NCI-H1105 (cell line): ENCODE data around the gene PTGS1.
"Not testable (repeated sequence)": the region's sequence is repeated elsewhere in the genome, so short reads cannot be mapped to it uniquely, and the experiment has no call there.

Source experiments
- DNase-seq: peaks from one replicate; lab custom pipeline; 2025; lab: John Stamatoyannopoulos, UW

The PTGS1 gene

GRCh38 chr9:122398371-122398924, 27.6 kb downstream of the PTGS1 start:
- no peak for DNase-seq

DNA sequence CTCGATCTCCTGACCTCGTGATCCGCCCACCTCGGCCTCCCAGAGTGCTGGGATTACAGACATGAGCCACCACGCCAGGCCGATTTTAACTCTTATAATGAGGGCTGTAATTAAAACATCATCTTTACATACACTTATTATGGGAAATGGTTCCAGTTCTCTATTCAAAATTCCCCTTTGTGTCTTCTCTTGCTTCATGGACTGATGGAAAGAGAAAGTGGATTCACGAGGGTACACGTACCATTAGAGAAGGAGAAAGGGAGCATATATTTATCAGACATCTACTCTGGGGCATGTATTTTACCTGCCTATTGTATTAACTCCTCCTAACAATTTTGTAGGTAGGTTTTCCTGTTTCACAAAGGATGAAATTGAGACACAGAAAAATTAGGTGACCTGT, 31.1 kb downstream of the PTGS1 start:
- no peak for DNase-seq

DNA sequence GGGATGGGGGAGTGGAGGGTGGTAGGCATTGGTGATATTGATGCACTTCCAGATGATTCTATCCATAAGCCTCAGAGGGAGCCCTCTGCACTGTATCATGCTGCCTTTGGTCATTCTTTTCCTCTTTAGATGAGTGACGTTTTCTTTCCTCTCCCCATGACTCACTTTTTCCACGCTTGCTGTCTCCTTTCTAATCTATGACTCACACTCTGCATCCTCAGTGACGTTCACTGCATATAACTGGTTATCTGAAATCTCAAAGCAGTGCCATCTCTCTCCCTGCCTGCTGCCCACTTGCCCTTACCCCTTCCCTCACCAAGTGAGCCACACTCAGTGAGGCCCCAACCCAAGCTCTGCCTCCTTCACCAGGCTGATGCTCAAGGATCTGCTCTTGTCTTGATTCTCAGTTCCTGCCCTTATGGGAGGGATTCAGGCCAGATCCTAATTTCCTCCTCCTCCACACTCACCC, 31.6 kb downstream of the PTGS1 start:
- DNase-seq, result no peak

DNA sequence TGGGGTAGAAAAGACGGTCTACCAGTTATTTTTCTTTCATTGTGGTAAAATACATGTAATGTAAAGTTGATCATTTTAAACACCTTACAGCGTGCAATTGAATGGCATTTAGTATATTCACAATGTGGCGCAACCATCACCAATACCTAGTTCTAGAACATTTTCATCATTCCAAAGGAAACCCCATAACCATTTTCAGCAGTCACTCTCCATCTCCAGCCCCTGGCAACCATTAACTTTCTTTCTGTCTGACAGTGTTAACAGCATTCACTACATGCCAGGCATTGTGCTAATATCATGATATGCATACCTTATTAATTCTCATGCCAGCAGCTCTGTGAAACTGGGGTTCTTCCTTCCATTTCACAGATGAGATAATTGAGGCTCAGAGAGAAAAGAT, 32.0 kb downstream of the PTGS1 start:
- DNase-seq, result no peak

DNA sequence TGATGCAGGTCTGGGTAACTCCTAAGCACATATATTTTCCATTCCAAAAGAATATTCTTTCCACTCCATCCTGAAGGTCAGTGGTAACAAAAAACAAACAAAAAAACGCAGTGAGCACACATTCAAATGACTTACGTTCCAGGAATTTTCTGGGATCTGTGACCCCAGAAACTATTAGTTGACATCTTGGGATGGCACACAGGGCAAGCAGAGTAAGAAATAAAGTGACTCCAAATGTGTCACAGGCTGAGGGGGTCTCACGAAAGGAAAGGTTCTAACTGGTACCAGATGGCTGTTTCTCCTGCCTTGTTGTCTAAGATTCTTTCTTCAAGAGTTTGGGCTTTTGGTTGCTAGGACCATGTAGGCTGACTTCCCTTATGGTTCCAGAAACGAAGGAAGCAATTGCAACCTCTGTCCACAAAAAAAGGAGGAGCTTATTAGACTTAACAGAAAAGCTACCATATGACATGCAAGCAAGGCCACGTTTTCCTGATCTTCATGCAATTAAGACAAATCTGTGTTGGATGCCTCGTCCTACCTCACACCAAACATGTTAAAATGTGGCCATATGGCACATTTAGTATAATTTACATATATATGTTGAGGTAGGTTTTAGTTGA, 32.7 kb downstream of the PTGS1 start:
- no peak for DNase-seq

DNA sequence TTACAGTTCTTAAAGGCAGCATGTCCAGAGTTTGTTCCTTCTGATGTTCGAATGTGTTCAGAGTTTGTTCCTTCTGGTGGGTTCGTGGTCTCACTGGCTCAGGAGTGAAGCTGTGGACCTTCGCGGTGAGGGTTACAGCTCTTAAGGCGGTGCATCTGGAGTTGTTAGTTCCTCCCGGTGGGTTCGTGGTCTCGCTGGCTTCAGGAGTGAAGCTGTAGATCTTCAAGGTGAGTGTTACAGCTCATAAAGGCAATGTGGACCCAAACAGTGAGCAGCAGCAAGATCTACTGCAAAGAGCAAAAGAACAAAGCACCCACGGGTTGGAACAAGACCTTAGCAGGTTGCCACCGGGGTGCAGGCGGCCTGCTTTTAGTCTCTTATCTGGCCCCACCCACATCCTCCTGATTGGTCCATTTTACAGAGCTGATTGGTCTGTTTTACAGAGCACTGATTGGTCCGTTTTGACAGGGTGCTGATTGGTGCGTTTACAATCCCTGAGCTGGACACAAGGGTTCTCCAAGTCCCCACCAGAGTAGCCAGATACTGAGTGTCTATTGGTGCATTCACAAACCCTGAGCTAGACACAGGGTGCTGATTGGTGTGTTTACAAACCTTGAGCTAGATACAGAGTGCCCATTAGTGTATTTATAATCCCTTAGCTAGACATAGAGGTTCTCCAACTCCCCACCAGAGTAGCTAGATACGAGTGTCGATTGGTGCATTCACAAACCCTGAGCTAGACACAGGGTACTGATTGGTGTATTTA, 34.7 kb downstream of the PTGS1 start:
- not testable (repeated sequence) for DNase-seq

DNA sequence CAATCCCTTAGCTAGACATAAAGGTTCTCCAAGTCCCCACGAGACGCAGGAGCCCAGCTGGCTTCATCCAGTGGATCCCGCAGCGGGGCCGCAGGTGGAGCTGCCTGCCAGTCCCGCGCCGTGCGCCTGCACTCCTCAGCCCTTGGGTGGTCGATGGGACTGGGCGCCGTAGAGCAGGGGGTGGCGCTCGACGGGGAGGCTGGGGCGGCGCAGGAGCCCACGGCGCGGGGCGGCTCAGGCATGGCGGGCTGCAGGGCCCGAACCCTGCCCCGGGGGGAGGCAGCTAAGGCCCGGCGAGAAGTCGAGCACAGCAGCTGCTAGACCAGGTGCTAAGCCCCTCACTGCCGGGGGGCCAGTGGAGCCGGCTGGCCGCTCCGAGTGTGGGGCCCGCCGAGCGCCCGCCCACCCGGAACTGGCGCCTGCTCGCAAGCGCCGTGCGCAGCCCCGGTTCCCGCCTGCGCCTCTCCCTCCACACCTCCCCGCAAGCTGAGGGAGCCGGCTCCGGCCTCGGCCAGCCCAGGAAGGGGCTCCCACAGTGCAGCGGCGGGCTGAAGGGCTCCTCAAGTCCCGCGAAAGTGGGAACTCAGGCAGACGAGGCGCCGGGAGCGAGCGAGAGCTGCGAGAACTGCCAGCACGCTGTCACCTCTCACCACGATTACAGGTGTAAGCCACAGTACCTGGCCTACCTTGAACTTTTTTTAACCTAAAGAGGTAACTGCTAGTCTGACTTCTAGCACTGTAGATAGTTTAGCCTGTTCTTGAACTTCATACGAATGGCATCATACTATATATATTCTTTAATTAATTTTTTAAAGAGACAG, 35.5 kb downstream of the PTGS1 start:
- no peak for DNase-seq

DNA sequence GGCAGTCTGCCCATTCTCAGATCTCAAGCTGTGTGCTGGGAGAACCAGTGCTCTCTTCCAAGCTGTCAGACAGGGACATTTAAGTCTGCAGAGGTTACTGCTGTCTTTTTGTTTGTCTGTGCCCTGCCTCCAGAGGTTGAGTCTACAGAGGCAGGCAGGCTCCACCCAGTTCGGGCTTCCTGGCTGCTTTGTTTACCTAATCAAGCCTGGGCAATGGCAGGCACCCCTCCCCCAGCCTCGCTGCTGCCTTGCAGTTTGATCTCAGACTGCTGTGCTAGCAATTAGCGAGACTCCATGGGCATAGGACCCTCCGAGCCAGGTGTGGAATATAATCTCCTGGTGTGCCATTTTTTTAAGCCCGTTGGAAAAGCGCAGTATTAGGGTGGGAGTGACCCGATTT, 43.3 kb downstream of the PTGS1 start:
- DNase-seq, result not testable (repeated sequence)

DNA sequence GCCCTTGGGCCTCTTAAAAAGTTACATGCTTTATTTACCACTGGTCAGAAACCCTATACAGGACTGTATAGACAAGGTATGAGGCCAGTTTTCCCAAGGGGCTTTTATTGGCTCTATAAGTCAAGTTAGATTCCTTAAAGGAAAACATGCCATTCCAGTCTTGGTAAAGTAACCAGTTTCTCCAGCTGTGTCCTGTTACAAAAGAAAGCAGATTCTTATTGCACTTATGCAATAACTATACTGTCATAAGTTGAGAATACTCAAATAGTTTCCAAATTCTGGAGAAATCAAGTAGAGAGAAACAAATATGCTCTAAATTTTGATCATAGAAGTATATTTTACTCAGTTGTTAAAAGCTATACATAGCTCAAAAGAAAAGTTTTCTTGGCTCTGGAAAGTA, 47.2 kb downstream of the PTGS1 start:
- no peak for DNase-seq

GRCh38 chr9:122420315-122420714, 49.5 kb downstream of the PTGS1 start:
- DNase-seq, result no peak

DNA sequence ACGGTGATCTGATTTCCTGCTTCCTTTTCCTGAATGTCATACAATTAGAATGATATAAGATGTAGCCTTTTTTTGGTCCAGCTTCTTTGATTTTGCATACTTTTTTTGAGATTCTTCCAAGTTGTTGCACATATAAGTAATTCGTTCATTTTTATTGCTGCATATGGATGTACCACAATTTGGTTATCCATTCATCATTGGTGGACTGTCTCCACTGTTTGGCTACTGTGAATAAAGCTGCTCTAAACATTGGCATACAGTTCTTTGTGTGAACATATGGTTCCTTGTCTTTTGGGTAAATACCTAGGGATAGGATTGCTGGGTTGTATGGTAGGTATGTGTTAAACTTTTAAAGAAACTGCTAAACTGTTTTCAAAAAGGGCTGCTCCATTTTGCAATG, 54.3 kb downstream of the PTGS1 start:
- DNase-seq, result no peak

GRCh38 chr9:122426723-122427122, 55.9 kb downstream of the PTGS1 start:
- no peak for DNase-seq

DNA sequence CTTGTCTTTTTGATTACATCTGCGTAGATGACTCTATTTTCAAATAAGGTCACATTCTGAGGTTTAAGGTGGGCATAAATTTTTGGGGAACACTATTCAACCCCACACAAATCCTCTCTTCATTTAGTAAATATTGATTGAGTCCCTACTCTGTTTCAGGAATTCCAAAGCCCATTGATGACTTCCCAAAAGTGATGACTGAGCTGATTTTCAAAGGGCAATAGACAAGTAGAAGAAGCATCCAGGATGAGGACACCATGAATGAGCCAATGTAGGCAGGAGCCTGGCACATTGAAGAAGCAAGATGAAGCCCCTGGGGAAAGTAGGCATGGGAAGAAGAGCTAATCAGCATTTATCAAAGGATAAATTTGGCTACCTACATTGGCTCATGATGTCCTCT, 71.7 kb downstream of the PTGS1 start:
- no peak for DNase-seq

DNA sequence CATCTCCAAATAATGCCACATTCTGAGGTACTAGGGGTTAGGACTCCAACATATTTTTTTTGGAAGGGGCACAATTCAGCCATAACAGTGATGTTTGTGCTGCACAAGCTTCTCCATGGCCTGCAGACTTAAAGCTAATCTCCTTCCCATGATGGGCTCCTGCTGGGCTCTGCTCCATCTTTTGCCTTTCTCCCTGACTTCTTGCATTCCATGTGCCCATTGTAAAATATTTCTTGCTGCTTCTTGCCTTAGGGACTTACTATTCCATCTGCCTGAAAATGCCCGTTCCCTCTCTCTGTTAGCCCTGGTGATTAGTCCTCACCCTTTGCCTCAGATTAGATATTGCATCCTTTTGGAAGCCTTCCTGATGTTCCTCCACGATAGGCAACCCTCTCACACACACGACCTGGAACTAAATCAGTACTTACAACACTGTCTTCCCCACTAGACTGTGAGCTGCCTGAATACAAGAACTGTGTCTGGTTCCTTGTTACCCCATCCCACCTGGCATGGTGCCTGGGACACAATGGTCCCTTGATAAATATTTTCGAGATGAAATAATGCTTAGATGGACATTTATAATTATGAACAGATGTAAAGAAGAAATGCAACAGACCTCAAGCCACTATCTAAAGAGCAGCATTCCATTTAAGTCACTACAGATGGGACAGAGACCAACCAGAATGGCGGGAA, 73.4 kb downstream of the PTGS1 start:
- DNase-seq, result no peak
